Measurements from ENCODE around the gene SUGCT.

SUGCT gene

DNA sequence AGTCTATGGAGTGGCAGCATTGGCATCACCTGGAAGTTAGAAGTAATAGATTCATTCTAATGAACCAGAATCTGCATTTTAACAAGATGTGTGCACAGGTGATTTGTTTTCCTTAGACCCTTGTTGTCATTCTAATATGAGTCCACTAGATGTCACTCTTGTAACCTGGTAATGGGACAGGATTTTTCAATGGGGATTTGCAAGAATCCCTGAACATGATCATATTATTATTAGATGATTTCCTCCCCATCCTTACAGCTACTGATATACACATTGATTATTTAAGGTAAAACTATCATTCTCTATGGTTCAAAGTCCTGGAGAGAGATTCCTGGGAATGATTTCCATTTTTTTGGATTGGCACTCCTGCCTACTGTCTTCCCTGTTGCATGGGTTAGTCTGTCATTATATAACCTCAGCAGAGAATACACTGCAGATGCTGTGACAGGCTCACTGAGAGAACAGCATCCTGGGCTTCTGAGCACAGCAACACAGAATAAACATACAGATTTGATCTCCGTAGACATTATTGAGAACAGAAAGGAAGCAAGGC is 194.9 kb downstream of the SUGCT start:
- DNase-seq (ENCODE audit: low spot score), result peak; percentile 64

DNA sequence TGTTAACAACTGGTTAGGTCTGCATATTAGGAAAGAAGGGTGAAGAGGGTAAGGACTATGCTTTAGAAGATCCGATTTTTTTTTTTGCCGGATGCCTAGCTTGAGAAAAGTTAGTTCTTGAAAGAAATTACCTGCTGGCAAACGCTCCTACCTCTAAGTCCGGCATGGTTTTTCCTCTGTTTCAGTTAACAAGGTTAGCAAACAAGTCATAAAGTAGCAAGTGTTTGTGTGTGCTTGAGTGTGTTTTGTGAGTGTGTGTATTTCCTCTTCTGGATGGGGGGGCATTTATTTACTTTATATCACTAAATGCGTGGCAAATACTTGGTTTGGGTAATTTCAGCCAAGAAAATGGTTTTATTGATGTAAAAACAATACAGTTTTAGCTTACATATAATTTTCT is 195.6 kb downstream of the SUGCT start:
- no peak for DNase-seq (ENCODE audit: low spot score)

DNA sequence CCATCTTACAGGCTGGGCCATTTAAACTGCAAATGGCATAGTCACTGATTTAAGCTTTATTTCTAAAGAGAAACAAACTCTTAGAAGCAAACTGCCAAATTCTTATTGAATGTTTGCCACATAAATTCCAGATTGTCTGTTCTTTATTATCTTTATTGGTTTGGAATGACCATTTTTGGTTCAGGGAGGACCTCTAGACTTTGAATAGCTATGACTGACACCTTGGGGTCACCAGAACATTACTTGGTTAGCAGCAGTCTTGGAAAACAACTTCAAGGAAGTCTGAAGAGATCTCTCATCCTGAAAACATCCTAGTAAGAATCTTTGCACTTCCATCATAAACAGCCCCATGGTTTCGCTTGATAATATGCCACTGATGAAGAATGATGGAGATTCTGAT is 197.1 kb downstream of the SUGCT start:
- DNase-seq (ENCODE audit: low spot score), result peak; percentile 16

DNA sequence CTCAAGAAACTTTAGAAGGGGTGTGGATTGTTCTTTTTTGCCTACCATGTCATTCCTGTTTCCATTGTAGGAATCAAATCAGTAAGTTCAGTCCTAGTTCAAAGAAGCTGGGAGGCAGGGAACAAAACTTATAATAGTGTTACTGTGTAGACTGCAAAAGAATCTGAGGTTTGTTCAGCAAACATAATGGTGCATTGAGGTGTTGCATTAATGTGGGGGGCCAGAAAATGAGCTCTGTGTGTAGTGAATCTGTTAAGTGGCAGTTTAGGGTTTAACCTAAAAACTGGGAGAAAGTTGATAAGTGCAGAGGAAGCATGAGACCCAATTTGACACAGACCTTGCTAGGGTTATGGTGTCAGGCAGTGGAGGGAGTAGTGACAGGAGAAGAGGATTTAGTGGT is 197.7 kb downstream of the SUGCT start:
- DNase-seq (ENCODE audit: low spot score), result no peak

DNA sequence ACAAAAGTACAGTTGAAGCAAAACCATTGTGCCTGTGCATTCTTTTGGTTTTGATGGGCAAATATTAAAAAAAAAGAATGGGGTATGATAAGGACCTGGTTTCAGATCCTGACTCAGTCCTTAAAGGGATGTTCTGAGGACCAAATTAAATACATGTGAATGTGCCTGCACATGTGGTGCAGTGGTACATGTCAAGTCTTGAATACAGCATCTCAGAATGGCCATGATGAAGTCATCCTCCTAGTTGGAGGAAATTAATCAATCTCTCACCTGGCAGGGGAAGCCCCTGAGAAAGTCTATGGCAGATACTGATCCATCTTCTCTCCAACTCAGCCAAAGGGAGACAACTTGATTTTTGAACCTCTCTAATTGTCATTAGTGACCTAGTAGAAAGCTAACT is 207.0 kb downstream of the SUGCT start:
- no peak for DNase-seq (ENCODE audit: low spot score)

DNA sequence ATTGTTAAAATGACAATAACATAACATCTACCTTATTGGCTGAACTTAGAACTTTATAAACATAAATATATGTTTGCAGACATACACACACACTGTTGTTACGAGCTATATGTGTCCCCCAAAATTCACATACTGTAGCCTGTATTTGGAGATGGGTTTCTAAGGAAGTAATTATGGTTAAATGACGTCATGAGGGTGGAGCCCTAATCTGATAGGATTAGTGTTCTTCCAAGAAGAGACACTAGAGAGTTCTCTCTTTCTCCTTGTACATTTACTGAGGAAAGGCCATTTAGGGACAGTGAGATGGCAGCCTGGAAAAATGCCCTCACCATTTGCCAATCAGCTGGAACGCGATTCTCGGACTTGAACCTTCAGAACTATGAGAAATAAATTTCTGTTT is 211.7 kb downstream of the SUGCT start:
- no peak for DNase-seq (ENCODE audit: low spot score)

DNA sequence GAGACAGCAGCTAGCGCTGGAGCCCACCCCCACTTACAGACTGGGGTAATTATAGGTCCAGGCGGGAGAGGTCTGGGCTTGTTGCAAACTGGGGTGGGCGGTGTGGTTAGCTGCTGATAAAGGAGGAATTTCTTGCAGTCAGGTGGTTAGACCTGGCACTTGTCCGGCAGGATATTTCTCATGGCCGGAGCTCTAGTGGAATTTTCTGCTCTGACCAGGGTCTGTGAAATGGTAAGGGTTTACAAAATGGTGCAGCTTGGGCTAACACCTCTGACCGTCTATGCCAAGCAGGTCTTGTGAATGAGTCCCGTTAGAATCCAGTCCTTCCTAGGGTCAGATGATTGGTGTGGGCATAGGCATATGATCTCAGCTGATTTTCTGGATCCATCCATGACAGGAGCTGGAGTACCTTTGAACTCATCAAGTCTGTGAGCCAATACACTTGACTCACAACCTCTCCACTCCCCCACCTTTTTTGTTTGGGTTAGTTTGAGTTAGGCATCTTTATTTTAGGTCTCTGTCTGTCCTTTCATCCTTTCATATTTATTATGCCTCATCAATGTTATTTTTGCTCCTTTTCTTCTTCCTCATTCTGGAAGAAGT is 213.4 kb downstream of the SUGCT start:
- DNase-seq (ENCODE audit: low spot score), result no peak

DNA sequence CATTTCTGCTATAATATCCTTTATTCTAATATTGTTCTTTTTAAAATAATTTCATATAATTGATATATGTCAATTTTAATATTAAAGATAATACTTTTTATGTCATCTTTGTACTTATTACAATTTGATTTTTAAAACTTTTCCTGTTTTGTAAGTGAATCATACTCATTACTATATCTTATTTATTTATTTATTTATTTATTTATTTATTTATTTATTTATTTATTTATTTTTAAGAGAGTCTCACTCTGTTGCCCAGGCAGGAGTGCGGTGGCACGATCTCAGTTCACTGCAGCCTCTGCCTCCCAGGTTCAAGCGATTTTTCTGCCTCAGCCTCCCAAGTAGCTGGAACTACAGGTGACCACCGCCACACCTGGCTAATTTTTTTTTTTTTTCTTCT is 215.3 kb downstream of the SUGCT start:
- no peak for DNase-seq (ENCODE audit: low spot score)

DNA sequence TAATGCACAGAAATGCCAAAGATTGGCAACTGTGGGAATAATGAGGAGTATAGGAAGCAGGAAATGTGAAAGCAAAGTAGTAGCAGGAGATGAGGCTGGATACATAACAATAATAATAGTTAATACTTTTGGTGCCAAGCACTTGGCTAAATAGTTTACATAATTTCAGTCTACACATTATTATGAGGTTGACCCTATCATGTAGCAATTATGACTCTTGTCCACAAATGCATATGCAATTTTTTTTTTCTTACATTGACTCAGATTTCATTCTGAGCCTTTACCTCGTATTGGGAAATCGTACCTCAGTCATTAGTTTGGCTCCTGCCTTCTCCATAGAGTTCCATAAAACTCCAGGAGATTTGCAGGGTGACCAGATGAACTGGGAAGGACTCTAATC is 219.9 kb downstream of the SUGCT start:
- no peak for DNase-seq (ENCODE audit: low spot score)

DNA sequence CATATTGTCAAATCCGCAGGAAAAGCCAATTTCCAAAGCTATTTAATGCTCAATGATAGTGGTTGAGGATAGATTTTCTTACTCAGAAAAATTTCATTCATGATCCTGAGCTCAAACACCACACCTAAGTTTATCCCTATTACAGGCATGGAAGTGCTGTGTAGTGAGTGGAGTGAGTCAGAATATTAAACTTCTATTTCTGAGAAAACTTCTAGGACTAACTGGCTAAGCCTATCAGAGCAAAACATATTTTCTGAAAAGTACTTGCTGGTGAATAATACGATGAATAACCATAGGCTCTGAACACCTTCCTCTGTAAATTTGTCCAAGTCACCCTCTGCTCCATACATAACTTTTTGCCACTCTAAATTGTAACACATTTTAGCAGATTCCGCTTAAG is 221.5 kb downstream of the SUGCT start:
- no peak for DNase-seq (ENCODE audit: low spot score)

DNA sequence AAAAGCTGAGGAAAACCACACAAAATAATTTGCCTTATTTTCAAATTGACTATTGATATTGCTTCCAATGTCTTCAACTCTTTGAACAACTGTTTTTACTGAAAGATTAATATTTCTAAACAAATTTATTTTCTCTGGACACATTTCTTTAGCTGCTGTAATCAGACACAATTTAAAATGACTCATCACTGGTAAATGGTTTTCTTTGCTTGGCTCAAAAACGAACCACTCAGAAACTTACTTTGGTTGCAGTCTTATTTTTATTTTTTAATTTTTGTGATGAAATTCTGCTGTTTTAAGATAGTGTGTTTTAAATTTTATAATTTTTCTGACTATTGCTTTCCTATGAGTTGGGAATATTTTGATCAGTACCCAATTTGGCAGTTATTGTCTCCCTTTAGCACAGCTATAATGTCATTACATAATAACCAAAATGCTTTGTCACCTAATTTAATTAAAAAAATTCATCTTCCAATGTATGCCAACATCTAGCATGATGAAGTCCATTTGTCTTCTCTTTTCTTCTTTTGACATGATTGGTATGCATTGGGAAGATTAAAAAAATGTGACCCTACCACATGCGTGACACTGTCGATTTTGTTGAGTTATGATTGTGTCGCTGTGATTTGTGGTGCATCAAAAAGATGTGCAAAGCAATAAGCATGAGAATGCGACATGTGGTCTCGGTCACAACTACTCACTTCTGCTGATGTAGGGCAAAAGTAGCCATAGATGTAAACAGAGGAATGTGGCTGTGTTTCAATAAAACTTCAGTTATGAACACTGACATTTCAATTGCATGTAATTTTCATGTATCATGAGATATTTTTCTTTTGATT is 222.3 kb downstream of the SUGCT start:
- peak; percentile 14 for DNase-seq (ENCODE audit: low spot score)

DNA sequence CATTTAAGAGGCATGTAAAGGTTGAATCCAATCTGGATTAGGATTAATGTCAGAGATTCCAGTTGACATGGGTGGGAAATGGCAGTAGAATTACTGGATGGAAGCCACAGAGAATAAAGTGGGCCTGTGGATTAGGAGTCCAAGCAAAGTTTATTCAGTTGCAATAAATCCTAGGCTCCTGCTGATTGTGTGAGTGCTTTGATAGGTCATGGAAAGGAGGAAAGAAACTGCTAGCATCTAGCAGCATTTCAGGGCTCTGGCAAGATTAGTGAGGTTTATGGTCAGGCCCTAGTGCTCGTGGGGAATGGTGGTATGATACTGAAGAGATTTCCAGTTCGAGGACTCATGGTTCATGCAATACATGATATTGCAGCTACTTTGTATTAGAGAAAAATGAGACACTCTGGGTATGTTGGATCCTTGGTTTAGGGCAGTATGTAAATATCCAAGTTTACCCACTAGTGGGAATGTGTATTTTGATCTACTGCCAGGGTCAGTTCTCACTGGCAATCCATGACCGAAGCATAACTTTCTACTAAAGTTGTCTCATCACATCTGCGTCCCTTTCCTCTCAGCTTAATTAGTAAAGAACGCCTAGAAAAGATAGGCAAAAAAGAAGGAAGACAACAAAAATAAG is 235.0 kb downstream of the SUGCT start:
- no peak for DNase-seq (ENCODE audit: low spot score)

DNA sequence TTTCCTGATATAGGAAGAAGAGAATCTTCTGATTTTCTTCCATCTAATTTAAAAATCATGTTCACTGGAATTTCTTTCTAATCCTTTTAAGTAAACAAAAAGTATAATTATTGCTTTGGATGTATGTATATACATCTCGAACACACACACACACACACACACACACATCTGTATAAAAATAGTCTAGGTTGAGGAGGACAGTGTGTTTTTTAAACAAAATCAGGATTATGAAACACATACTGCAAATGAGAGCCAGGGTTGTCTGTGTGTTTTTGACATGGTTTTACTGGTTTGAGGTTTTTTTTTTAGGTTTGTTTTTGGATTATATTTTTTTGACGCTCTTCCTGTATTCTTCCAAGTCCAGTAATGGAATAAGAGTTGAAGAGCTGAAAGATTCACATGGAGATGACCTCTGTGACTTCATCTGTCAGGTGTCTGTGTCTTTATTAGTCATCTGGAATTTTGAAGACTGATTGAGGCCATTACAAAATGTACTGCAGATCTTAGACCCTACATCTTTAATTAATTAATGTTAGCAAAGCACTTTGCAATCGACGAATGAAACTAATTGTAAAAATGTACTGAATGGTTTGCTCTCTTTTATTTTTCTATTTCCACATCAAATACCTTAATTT is 237.1 kb downstream of the SUGCT start:
- no peak for DNase-seq (ENCODE audit: low spot score)

DNA sequence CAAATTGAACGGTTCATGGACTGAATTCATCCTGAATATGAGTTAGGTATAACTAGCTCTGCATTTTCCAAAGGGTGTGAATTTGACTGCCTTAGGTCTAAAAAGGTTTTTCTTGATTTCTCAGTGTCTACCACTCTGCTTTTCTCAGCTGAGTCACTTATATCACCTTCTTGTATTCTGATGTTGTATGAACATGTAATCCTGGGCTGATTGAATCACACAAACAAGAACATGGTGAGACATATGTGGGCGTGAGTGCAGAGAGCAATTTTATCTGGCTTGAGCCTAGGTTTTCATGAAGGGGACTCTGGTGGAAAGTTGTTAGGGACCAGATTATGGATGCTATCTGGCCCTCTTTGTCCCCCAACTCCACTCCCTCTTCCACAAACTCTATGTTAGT is 239.8 kb downstream of the SUGCT start:
- DNase-seq (ENCODE audit: low spot score), result no peak

DNA sequence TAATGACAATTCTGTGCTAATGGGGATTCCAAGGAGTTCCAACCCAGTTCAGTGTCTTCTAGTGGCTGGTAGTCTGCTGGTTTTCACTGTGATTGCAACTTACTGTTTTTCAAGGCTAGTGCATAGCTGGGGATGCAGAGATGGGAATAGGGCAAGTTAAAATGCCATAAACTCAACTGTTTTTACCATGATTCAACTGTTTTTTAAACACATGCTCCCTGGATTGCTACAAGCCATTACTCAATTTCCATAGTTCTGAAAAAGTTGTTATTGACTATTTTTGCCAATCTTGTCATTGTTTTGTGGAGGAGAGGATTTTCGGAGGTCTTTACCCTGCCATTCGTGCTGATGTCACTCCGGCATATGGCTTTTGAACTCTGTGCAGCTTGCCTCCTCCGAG is 245.3 kb downstream of the SUGCT start:
- DNase-seq (ENCODE audit: low spot score), result no peak

DNA sequence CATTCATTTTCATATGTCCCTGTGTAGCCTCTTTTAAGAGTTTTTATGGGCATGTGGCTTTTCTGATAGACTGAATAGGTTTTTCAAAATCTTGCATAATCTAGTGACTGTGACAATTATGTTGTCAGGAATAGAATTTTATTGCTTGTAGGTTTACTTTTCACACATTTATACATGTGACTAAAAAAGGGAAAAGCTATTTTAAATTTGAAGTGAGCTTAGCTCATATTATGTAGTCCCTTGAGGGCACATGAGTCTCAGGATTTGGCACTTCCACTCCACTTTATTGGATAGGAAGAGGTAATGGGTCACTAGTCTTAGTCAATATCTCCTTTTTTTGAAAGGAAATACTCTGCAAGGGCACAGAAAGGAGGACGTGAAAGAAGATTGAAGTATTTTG is 247.3 kb downstream of the SUGCT start:
- DNase-seq (ENCODE audit: low spot score), result no peak

DNA sequence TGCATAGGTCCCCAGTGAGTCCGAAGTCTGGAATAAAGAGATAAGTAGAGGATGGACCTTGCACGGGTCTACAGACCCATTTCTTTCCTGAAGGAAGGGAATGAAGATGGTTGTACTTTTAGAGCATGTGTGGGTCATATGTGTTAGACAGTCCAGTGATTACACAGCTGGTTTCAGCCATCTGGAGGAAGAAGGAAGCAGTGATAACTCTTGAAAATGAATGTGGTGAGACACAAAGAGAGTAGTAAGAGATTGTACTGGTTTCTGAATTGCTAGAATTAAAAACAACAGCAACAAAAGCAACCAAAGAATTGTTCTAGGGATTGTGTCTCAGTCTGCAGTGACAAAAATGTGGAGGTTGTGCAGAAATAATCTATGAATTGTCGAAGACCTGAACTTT is 258.9 kb downstream of the SUGCT start:
- no peak for DNase-seq (ENCODE audit: low spot score)

DNA sequence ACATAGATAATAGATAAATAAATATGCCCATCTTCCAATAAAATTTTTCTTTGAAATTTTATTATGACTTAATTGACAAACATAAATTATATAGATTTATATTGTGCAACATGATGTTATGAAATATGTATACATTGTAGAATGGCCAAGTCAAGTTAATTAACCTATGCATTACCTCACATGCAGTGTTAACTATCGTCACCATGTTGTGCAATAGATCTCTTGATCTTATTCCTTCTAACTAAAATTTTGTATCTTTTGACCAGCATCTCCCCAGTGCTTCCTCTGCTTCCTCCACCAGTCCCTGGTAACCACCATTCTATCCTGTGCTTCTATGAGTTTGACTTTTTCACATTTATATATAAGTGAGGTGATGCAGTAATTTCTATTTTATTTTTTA is 259.6 kb downstream of the SUGCT start:
- DNase-seq (ENCODE audit: low spot score), result no peak

DNA sequence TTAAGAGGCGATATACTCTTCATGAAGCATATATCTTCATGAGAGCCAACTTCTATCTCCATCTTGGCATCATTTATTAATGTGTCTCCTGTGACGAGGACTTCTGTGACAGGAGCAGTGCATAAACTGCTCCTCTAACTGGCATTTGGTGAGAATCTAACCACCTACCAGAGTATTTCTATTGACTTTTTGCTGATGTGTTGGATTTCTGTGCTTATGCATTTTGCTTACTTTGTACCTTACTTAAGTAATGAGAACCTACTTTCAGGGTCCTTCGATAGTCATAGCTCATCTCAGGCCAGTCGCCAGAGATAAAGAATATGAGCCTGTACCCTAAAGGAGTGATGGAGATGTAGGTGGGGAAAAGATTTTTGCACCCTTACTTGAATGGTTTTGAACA is 265.7 kb downstream of the SUGCT start:
- DNase-seq (ENCODE audit: low spot score), result no peak

DNA sequence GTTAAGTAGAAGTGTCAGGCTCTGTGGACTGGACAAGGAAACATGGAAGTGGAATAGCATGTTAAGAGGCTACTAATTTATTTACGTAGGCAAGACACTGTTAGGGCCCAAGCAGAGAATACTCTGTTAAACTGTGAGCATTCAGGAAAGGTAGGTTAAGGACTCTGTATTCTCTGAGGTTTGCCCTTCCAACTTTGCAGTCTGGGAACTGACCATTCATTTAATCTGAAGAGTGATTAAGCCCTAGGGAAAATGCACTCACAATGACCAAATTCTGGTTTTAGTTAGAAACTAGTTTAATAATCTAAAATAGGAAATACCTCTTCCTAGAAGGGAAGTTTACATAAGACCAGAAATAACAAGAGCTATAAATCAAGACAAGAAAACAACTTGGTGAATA is 266.6 kb downstream of the SUGCT start:
- DNase-seq (ENCODE audit: low spot score), result no peak

DNA sequence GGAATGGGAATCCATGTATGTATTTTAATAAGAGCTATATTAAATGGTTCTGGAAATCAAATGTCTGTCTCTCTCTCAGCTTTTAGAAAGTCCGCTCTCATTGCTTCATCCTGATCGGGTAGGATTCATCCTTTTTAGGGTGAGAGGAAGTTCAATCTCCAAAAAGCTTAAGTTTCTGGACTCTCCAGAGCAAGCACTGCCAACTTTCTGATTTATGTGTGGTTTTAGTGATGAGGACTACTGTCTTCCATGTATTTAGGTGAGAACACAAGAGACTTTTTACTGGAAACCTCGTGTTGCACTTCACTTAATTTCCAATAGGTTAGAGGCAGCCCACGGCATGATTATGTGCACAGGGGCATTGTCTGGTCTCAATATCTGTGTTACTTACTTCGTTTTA is 267.9 kb downstream of the SUGCT start:
- no peak for DNase-seq (ENCODE audit: low spot score)

DNA sequence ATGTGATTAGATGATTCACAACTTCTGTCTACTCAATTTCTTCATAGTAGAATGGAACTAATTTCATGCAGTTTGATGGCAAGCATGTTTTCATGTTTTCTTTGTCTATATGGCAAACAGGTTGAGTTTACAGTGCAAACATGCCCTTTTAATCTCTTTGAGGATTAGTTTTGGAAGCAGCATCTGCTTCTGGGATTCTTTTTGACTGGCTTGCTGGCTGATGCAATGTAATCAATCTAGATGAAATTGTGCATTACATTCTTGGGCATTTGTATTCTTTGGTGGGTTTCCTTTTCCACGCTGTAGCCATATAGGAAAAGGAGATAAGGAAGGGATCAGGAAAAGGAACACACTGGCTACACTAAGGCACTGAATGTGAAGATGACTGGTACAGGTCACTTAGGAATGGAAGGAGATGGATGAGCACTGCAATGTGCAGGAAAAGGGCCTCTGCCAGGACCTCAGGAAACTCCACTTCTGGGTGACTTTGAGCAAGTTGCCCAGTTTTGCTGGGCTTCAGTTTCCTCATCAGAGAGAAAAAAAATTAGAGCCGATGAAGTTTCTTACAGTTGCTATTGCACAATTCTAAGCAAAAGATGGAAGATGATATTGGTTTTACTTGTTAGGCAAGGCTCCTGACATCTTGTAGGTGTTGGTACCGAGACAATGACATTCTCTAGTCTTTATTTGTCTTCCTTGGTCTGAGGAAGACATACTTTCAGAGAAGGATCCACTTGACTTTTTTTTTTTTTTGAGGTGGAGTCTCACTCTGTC is 269.1 kb downstream of the SUGCT start:
- DNase-seq (ENCODE audit: low spot score), result no peak
